Esophagus squamous epithelium (tissue), 4 donors: ENCODE results near the gene IER5L.

Experiments used
- POLR2A ChIP-seq, 4 donors: fragments of 450-650 bp; IDR thresholded peaks; one replicate each; pipeline ENCODE4 v1.6.1; 2017; ENCODE audit warnings: antibody characterized with exemption in 4 of 4, mild to moderate bottlenecking in 4 of 4, moderate library complexity in 3 of 4
- TF ChIP-seq, protein P1 (sequence below), 6 experiments: fragments of 450-650 bp in 4 of 6; fragments of 200-600 bp in 2 of 6; sonication (generic) in 2 of 6; IDR thresholded peaks; one replicate each; pipeline ENCODE4 v1.5.1; 2016 to 2019; ENCODE audit warnings: antibody characterized with exemption in 6 of 6, mild to moderate bottlenecking in 4 of 6, moderate library complexity in 4 of 6

DNA sequence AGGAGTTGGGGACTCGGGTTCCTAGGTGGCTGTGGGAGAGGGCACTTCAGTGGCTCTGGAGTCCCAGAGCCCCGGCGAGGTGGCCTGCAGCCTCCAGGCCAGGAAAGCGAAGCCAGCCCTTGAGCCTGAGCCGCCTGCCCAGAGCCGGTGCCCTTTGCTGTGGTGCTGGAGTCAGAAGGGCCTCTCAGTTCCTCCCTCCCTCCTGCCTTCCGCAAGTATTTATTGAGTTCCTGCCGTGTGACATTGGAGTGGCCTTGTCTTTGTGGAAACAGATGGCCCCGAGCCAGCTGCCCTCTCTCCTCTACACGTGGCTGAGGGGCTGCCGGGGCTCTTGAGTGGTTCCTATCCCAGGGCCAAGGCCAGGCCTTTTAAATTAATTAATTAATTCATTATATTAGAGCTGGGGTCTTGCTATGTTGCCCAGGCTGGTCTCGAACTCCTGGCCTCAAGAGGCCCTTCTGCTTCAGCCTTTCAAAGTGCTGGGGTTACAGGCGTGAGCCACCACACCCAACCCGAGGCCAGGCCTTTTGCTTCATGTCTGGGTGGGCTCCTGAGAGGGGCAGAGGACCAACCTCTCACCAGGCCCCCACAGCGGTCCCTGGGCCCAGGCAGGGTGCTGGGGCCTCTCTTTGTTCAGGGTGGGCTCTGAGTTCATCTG is 45.6 kb upstream of the IER5L start:
- TF ChIP-seq, protein P1, sequence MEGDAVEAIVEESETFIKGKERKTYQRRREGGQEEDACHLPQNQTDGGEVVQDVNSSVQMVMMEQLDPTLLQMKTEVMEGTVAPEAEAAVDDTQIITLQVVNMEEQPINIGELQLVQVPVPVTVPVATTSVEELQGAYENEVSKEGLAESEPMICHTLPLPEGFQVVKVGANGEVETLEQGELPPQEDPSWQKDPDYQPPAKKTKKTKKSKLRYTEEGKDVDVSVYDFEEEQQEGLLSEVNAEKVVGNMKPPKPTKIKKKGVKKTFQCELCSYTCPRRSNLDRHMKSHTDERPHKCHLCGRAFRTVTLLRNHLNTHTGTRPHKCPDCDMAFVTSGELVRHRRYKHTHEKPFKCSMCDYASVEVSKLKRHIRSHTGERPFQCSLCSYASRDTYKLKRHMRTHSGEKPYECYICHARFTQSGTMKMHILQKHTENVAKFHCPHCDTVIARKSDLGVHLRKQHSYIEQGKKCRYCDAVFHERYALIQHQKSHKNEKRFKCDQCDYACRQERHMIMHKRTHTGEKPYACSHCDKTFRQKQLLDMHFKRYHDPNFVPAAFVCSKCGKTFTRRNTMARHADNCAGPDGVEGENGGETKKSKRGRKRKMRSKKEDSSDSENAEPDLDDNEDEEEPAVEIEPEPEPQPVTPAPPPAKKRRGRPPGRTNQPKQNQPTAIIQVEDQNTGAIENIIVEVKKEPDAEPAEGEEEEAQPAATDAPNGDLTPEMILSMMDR (IDR thresholded peaks at IDR 0.05), result no peak
- TF ChIP-seq POLR2A (IDR thresholded peaks at IDR 0.05), result no peak
